Measurements from ENCODE around the gene PNPLA7.
"Not testable (repeated sequence)": the region's sequence is repeated elsewhere in the genome, so short reads cannot be mapped to it uniquely, and the experiment has no call there.

PNPLA7 gene

GRCh38 chr9:137459152-137459600, 91.0 kb downstream of the PNPLA7 start, which contains the start of gene NSMF:
Gene NSMF (minus strand): TSS chr9:137459334. CDS start chr9:137459102, 232 bp downstream.
- DNase-seq: peak; percentile 85 to 86

- DNase-seq: peak; percentile 43 to 62
These were observed 91.7 kb downstream of the PNPLA7 start for GRCh38 chr9:137458194-137459151.

GRCh38 chr9:137457406-137458193, 92.6 kb downstream of the PNPLA7 start:
- DNase-seq: peak in 1 of 2 experiments; percentile 23

- no peak for DNase-seq
These were observed 93.3 kb downstream of the PNPLA7 start for GRCh38 chr9:137456864-137457405.

GRCh38 chr9:137456061-137456863, 93.9 kb downstream of the PNPLA7 start:
- DNase-seq: no peak

GRCh38 chr9:137455359-137455991, 94.7 kb downstream of the PNPLA7 start:
- no peak for DNase-seq

- no peak for DNase-seq
These were observed 95.4 kb downstream of the PNPLA7 start for GRCh38 chr9:137454597-137455358.

- no peak for DNase-seq
These were observed 96.0 kb downstream of the PNPLA7 start for GRCh38 chr9:137454145-137454596.

- DNase-seq: no peak
These were observed 96.5 kb downstream of the PNPLA7 start for GRCh38 chr9:137453643-137454081.

- DNase-seq: no peak
These were observed 97.2 kb downstream of the PNPLA7 start for GRCh38 chr9:137452761-137453642.

GRCh38 chr9:137452006-137452760, 98.0 kb downstream of the PNPLA7 start:
- DNase-seq: no peak

GRCh38 chr9:137451264-137452005, 98.8 kb downstream of the PNPLA7 start:
- DNase-seq: not testable (repeated sequence)

GRCh38 chr9:137450539-137451222, 99.5 kb downstream of the PNPLA7 start:
- DNase-seq: not testable (repeated sequence)

GRCh38 chr9:137449931-137450538, 100.2 kb downstream of the PNPLA7 start:
- DNase-seq: no peak

GRCh38 chr9:137449081-137449844, 100.9 kb downstream of the PNPLA7 start:
- DNase-seq: no peak

- no peak for DNase-seq
These were observed 101.6 kb downstream of the PNPLA7 start for GRCh38 chr9:137448602-137448962.

All from SHP77 (cell line).